Activated B cell treated with CpG ODN at 0.5 μM for 24 hours (primary cell): ENCODE results near the gene UMODL1. TPM values are rescaled to one million over a fixed set of nuclear protein-coding genes. Genes with fewer than 3 reads are reported as not detected.

Source experiments
- ATAC-seq: fragments of 200-7000 bp; cut with Tn5 transposase; one replicate; pipeline ENCODE4 v1.10.0; 2021; ENCODE audit warnings: low read depth, mild to moderate bottlenecking, moderate library complexity
- CTCF ChIA-PET: fragments of 350-600 bp; sonication (Branson Sonifier 250); formaldehyde crosslinking; loops from one replicate; lab custom pipeline; 2021; ENCODE audit warnings: antibody characterized with exemption; lab: Charles Lee
- POLR2A ChIA-PET: fragments of 350-600 bp; sonication (Branson Sonifier 250); formaldehyde crosslinking; loops from one replicate; lab custom pipeline; 2021; ENCODE audit warnings: antibody characterized with exemption; lab: Charles Lee
- DNase-seq: peaks from one replicate; pipeline ENCODE4 v3.0.0; 2022
- H3K27ac Mint-ChIP-seq: one replicate; pipeline ENCODE4 v1.8.0; 2020; ENCODE audit warnings: mixed read lengths
- H3K27me3 Mint-ChIP-seq: one replicate; pipeline ENCODE4 v1.8.0; 2021; ENCODE audit warnings: mixed read lengths
- H3K36me3 Mint-ChIP-seq: one replicate; pipeline ENCODE4 v1.8.0; 2021; ENCODE audit warnings: low read depth, mixed read lengths
- H3K4me1 Mint-ChIP-seq: one replicate; pipeline ENCODE4 v1.8.0; 2021; ENCODE audit warnings: mixed read lengths
- H3K4me3 Mint-ChIP-seq: one replicate; pipeline ENCODE4 v1.8.0; 2020; ENCODE audit warnings: mild to moderate bottlenecking, mixed read lengths
- H3K9me3 Mint-ChIP-seq: one replicate; pipeline ENCODE4 v1.8.0; 2020; ENCODE audit warnings: mixed read lengths
- intact Hi-C: fragments of 100-400 bp; cut with micrococcal nuclease; formaldehyde crosslinking; loops from one replicate; pipeline ENCODE4 v1.15.1; 2024
- total RNA-seq: library from RNA; stranded (reverse); gene quantifications from 2 replicates; pipeline ENCODE4 v1.2.3, GENCODE V29; 2022
- TF ChIP-seq, protein P1 (sequence below): fragments of 200-600 bp; IDR thresholded peaks from one replicate; pipeline ENCODE4 v1.8.0; 2022; ENCODE audit warnings: antibody characterized with exemption, mild to moderate bottlenecking

UMODL1 gene
- total RNA-seq, 1 donor from 2014 or later: 0.04 TPM

DNA sequence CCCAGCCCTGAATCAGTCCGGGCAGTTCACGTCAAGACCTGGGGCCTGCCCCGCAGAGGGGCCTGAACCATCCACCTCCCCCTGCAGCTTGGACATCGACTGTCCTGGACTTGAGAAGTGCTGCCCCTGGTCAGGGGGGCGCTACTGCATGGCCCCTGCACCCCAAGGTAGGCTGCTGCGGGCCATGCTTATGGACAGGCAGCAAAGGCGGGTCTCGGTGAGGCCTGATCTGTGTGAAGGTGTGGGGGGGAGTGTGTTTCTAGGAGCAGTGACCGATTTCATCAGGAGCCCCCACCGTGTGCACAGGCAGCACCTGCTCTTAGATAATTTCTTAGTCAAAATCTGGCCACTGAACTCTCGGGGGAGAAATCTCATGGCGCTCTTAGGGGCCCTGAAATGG lies 13.0 kb downstream of the UMODL1 start:
- no peak overlapping the region for H3K4me3 Mint-ChIP-seq
- intact Hi-C loops: no loop called here
- no peak overlapping the region for H3K27ac Mint-ChIP-seq
- peaks cover 17% of the 10 kb centered on the region for H3K4me1 Mint-ChIP-seq
- no peaks in the 10 kb centered on the region for H3K36me3 Mint-ChIP-seq
- CTCF ChIA-PET: no interaction called here
- DNase-seq (no peak), ATAC-seq (no peak)
- POLR2A ChIA-PET: no interaction called here
- no peaks in the 10 kb centered on the region for H3K9me3 Mint-ChIP-seq
- TF ChIP-seq, protein P1, sequence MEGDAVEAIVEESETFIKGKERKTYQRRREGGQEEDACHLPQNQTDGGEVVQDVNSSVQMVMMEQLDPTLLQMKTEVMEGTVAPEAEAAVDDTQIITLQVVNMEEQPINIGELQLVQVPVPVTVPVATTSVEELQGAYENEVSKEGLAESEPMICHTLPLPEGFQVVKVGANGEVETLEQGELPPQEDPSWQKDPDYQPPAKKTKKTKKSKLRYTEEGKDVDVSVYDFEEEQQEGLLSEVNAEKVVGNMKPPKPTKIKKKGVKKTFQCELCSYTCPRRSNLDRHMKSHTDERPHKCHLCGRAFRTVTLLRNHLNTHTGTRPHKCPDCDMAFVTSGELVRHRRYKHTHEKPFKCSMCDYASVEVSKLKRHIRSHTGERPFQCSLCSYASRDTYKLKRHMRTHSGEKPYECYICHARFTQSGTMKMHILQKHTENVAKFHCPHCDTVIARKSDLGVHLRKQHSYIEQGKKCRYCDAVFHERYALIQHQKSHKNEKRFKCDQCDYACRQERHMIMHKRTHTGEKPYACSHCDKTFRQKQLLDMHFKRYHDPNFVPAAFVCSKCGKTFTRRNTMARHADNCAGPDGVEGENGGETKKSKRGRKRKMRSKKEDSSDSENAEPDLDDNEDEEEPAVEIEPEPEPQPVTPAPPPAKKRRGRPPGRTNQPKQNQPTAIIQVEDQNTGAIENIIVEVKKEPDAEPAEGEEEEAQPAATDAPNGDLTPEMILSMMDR: no peak
- no peaks in the 10 kb centered on the region for H3K27me3 Mint-ChIP-seq

DNA sequence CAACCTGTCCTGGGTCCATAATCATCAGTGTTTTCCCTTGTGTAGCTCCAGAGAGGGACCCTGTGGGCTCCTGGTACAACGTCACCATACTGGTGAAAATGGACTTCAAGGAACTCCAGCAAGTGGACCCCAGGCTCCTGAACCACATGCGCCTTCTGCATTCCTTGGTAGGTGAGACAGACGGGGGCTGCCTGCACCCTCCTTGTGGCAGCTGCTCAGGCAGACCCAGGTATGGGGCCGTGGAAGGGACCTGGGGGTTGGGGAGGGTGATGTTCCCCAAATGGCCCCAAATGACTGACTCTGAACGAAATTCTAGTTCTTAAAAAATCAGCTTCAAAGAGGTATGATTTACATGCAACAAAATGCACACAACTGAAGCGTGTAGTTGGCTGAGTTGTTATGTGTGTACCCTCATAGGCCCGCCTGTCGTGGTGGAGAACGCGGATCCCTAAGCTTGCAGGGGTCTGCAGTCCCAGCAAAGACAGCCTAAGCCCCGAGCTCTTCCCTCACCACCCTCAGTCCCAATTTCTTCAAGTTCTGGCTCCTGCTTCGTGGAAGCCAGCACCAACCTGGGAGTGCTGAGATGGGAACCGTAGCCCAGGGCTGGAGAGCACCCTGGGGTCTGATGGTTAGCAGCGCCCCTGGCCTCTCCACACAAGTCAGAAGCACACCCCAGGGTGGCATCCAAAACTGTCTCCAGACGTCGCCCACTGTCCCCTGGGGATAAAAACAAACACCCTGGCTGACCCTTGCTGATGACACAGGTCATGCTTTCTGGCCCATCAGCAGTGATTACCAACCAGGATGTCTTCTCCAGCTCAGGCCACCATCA lies 14.3 kb downstream of the UMODL1 start:
- TF ChIP-seq, protein P1: no peak
- DNase-seq: no peak
- Mint-ChIP-seq H3K4me3 (no peak overlapping the region), H3K27me3 (no peaks in the 10 kb centered on the region), H3K27ac (no peak overlapping the region), H3K9me3 (no peaks in the 10 kb centered on the region), H3K4me1 (peaks cover 11% of the 10 kb centered on the region), H3K36me3 (no peaks in the 10 kb centered on the region)
- ATAC-seq: no peak
- ChIA-PET CTCF (interaction anchor here (1.4 kb wide), 1 partner anchor 60 kb away, joined by 3 read pairs; no protein-coding TSS in a partner anchor), POLR2A (no interaction called here)
- intact Hi-C loops: no loop called here

DNA sequence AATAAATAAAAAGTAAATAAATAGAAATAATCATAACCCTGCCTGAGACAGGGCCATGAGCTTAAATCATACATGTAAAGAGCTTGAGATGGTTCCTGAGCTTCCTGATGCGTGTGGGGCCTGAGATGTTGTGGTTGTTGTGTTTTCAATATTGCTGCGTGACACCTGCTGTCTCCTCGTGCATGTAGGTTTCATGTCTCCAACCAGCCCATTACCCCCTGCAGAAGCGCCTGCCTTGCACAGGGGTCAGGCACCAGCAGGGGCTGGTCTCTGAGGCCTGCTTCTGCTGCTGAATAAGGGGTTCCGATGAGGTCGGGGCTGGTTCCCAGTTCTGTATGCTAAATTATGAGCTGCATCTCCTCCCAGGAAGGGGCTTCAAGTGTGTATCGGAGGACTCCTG lies 15.9 kb downstream of the UMODL1 start:
- DNase-seq (no peak), ATAC-seq (no peak)
- TF ChIP-seq, protein P1: no peak
- ChIA-PET CTCF (interaction anchor here (1.4 kb wide), 1 partner anchor 58 kb away, joined by 3 read pairs; no protein-coding TSS in a partner anchor), POLR2A (no interaction called here)
- intact Hi-C loops: no loop called here
- Mint-ChIP-seq H3K4me3 (no peak overlapping the region), H3K27me3 (peaks cover 10% of the 10 kb centered on the region), H3K4me1 (peaks cover 11% of the 10 kb centered on the region), H3K36me3 (no peaks in the 10 kb centered on the region), H3K27ac (no peak overlapping the region), H3K9me3 (no peaks in the 10 kb centered on the region)

DNA sequence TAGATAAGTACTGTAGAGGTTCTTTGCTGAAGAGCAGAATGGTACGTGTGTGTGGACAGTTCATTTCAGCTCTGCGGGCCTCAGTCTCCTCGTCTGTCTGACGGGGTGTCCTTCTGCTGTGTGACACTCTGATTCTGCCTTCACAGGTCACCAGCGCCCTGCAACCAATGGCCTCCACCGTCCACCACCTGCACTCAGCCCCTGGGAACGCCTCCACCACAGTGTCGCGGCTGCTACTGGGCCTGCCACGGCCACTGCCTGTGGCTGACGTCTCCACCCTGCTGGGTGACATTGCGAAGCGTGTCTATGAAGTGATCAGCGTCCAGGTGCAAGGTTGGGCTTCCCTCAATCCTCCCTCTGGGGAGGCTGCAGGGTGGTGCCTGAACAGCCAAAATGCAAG lies 17.0 kb downstream of the UMODL1 start:
- TF ChIP-seq, protein P1: no peak
- intact Hi-C loops: no loop called here
- CTCF ChIA-PET: no interaction called here
- H3K9me3 Mint-ChIP-seq: no peaks in the 10 kb centered on the region
- H3K27me3 Mint-ChIP-seq: peaks cover 11% of the 10 kb centered on the region
- H3K4me3 Mint-ChIP-seq: no peak overlapping the region
- H3K27ac Mint-ChIP-seq: no peak overlapping the region
- ATAC-seq: no peak
- no peak for DNase-seq
- peaks cover 11% of the 10 kb centered on the region for H3K4me1 Mint-ChIP-seq
- no peaks in the 10 kb centered on the region for H3K36me3 Mint-ChIP-seq
- POLR2A ChIA-PET: no interaction called here

DNA sequence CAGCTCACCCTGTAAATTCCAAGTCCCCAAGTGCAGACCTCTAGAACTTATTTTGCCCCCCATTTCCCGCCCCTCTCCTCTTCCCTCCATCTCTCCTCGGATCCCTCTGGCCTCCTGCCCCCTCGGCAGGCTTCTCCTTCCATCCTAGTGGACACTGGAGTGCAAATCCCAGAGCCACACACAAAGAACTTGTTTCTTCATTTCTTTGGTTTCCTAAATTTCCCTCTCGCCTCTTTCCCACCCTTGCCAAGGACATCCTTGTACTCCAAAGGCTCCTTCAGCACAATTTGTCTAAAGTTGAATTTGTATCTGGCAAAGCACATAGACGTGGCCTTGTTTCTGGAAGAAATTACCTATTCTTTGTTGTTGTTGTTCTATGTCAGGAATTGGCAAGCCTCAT lies 17.5 kb downstream of the UMODL1 start:
- CTCF ChIA-PET: no interaction called here
- ATAC-seq: no peak
- H3K27me3 Mint-ChIP-seq: peaks cover 11% of the 10 kb centered on the region
- H3K4me3 Mint-ChIP-seq: no peak overlapping the region
- no peak for DNase-seq
- POLR2A ChIA-PET: no interaction called here
- intact Hi-C loops: no loop called here
- H3K27ac Mint-ChIP-seq: no peak overlapping the region
- TF ChIP-seq, protein P1: no peak
- H3K4me1 Mint-ChIP-seq: peaks cover 9% of the 10 kb centered on the region
- no peaks in the 10 kb centered on the region for H3K9me3 Mint-ChIP-seq
- H3K36me3 Mint-ChIP-seq: no peaks in the 10 kb centered on the region
